ENCODE results near the gene SPATA31D1.

Gene SPATA31D1

GRCh38 chr9:82020331-82020730, 31.8 kb downstream of the SPATA31D1 start:
- no peak for DNase-seq (ENCODE audit: low spot score)
- no peak for TF ChIP-seq CTCF (IDR thresholded peaks at IDR 0.05)
- Histone ChIP-seq H3K27ac (no peak overlapping the region), H3K4me3 (no peak overlapping the region)

- no peak for DNase-seq (ENCODE audit: low spot score)
- no peak for TF ChIP-seq CTCF (IDR thresholded peaks at IDR 0.05)
- Histone ChIP-seq H3K4me3 (no peak overlapping the region), H3K27ac (no peak overlapping the region)
Observed at GRCh38 chr9:82021198-82021597, 32.6 kb downstream of the SPATA31D1 start.

GRCh38 chr9:82022121-82022520, 33.5 kb downstream of the SPATA31D1 start:
- Histone ChIP-seq H3K27ac (no peak overlapping the region), H3K4me3 (no peak overlapping the region)
- DNase-seq (ENCODE audit: low spot score), result no peak
- TF ChIP-seq CTCF (IDR thresholded peaks at IDR 0.05), result no peak

- Histone ChIP-seq H3K27ac (no peak overlapping the region), H3K4me3 (no peak overlapping the region)
- DNase-seq (ENCODE audit: low spot score), result no peak
- no peak for TF ChIP-seq CTCF (IDR thresholded peaks at IDR 0.05)
Observed at GRCh38 chr9:82024908-82025307, 36.3 kb downstream of the SPATA31D1 start.

- no peak for TF ChIP-seq CTCF (IDR thresholded peaks at IDR 0.05)
- no peak for DNase-seq (ENCODE audit: low spot score)
- Histone ChIP-seq H3K27ac (no peak overlapping the region), H3K4me3 (no peak overlapping the region)
Observed at GRCh38 chr9:82031538-82032280, 43.1 kb downstream of the SPATA31D1 start.

GRCh38 chr9:82034956-82035731, 46.6 kb downstream of the SPATA31D1 start:
- H3K4me3 ChIP-seq, result no peak overlapping the region

More at GRCh38 chr9:82034956-82035731, 46.6 kb downstream of the SPATA31D1 start:
- no peak for DNase-seq (ENCODE audit: low spot score)
- no peak overlapping the region for H3K27ac ChIP-seq
- TF ChIP-seq CTCF (IDR thresholded peaks at IDR 0.05), result no peak

Data from coronary artery (tissue), 2 donors.